Stimulated activated CD8-positive, alpha-beta memory T cell treated with anti-CD3 and anti-CD28 coated beads, Interleukin-15, amount 100 ng/mL, for 48 hours (primary cell): ENCODE data around the gene CIDEA.

Experiments used
- DNase-seq, 2 donors: peaks; one replicate each; pipeline ENCODE4 v3.0.0-alpha.2; 2020; ENCODE audit warnings: low read depth in 2 of 2

The CIDEA gene

DNA sequence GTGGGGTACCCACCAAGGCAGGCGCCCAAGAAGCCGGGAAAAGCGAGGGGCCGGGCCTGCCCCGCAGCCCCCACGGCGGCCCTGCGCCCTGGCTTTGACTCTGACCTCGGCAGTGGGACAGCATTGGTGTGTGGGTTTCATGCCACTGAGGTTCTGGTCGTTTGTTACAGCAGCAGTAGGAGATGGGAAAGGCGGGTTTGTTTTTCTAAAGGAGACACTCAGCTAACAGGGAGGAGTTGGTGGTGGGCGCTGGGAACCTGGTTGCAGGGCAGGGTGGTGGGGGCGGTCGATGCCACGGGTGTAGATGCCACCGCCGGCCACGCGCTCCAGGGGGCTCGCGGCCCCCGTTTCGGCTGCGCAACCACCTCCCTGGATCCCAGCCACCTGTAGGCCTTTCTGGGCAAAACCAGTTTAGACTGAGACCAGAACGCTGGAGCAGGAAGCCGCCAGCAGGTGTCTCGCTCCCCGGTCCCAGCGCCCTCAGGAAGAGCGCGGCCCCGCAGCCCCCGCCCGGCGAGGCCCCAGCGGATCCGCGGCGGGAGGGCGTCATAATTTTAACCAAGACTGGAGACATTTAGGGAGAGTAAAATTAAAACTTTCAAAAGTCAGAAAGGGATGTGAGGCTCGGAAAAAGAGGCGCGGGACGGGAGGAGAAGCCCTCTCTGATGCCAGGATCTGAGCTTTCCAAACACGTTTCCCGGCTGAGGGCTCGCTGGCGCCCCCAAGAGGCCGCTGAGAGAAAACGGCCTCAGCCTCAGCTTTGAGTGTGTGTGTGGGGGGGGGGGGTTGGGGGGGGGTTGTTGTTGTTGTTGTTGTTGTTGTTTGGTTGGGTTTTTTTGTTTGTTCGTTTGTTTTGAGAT lies 17.4 kb downstream of the CIDEA start:
- peak; percentile 16 to 30 for DNase-seq

DNA sequence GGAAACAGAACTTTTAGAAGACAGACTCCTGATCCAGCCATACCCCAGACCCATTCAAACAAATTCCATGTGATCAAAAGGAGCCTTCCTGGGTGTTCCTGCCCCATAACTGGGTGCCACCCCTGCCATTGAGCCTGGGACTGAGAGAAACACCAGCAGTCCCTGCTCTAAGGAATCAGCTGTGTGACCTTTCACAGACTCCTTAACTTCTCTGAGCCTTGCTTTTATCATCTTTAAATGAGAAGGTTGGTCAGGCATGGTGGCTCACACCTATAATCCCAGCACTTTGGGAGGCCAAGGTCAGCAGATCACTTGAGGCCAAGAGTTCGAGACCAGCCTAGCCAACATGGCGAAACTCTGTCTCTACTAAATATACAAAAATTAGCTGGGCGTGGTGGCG lies 20.6 kb downstream of the CIDEA start:
- no peak for DNase-seq

DNA sequence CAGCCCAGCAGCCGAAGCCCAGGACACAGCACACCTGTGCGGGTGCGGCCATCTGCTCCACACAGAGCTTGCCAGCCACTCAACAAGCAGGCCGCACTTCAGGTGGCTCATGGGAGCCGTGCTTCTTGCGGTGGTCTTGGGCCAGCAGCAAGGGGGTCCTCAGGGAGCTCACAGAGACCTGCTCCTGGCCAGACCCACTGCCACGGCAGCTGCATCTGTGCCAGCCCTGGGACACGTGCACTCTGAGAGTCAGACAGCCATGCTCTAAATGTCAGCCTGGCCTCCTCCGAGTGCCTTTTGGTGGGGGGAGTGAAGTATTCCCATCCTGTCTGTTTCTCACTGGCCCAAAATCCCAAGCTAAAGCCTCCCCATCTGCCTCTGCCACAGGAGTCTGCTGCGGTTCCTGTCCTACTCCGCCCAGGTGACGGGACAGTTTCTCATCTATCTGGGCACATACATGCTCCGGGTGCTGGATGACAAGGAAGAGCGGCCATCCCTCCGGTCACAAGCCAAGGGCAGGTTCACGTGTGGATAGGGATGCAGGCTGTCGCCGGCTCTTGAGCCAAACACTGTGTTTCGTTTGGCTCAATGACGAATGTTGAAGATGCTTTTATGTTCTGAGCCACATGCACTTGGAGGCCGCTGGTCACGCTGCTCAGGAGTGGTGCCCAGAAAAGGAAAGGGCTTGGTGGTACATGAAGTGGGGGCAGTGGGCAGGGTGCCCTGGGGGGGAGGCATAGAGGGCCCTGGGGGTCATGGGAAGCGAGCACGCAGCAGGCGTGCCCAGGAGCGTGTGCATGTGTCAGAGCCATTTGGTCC lies 22.8 kb downstream of the CIDEA start:
- no peak for DNase-seq

DNA sequence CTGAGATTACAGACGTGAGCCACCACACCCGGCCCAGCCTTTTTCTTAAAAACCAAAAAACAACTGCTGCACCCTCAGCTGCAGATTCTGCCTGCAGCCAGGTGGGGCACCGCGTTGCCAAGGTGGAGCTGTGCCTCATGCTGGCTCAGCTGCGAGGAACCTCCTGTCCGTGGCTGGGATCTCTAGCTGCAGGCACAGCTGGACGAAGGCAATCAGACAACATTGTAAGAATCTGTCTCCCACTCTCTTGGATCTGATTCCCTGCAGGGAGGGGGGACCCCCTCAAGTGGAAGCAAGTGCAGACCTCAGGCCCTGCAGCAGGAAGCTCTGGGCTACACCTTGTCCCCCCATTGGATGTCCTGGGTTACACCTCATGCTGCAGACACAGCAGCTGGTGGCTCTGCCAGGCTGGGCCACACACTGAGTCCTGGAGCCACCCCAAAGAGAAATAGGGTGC lies 24.1 kb downstream of the CIDEA start:
- DNase-seq = no peak

DNA sequence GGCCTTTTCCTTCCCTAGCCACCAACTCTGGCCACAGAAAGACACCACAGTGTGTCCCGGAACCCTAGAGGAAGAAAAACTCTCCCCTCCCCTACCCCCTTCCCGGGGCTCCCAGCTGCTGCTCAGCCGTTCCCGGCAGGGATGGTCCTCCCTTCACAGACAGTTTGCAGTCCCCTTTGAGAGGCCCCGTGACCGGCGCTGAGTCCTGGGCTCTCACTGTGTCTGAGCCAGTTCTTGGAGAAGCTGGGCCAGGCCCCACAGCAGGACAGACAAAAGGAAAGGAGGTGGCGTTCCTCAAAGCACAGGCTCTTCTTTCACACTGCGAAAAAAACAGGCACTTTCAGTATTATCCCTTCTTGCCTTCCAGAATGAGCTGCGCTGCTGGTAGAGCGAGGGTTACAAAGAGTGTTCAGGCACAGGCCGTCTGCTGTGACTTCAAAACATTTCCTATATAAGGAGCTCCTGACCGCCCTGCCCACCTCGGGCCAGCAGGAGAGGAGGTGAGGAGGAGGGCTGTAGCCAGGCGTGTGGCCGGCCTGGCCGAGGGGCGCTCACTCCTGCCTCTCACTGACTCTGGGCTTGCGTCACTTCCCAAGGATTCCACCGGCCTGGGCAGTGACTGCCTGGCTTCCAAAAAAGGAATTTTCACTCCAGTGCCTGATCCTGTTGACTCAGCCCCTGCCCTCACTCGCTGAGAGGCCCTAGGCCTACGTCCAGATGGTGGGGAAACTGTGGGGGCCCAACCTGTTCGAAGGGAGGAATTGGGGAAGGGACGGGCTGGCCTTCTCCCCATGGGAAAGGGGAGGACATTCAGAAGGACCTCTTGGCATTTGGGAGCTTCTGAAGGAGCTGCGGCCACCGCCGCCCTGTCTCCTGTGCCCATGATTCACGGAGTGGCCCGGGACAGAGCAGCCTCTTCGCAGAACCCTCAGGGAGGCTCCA lies 24.9 kb downstream of the CIDEA start:
- no peak for DNase-seq

DNA sequence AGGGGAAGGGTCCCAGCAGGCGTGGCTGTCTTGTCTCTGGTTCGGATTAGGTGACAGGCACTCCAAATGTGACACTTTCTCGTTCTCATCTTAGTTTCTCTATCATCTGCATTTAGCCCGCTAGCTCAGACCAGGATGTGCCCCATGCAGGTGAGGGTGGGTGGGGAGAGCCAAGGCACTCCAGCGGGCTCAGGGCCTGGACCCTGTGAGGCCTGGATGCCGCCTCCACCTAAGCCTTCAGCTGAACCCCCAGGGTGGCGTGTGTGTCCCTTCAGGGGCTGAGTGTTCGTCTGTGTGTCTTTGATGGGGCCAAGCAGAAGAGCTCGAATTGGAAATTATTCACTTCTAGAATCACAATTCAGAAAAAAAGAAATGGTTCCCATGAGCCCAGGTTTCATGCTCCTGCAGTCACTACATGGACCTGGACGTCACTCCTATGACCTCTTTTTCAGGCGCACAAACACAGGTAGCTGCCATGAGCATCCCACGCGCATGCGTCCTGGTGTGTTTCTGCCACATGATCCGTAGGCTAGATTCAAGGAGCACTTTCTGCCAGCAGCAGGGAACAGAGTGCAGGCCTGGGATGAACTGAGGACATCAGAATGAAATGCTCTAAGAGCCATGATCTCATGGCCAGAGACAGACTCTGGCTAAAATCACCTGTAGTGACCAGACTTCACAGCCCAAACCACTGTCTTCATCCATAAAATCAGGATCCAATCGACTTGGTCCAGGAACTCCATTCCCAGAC lies 25.8 kb downstream of the CIDEA start:
- DNase-seq = no peak

DNA sequence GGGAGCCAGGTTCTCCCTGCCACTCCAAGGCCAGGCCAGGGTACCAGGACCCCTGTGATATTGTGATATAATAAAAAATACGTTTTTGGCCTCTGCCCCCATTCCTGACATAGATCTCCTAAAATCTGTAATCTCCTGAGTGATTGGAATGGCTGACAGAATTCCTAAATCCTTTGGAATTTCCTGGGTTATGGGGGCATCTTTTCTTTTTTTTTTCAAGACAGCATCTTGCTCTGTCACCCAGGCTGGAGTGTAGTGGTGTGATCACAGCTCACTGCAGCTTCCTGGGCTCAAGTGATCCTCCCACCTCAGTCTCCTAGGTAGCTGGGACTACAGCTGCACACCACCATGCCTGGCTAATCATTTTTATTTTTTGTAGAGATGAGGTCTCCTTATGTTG lies 27.7 kb downstream of the CIDEA start:
- DNase-seq = no peak

DNA sequence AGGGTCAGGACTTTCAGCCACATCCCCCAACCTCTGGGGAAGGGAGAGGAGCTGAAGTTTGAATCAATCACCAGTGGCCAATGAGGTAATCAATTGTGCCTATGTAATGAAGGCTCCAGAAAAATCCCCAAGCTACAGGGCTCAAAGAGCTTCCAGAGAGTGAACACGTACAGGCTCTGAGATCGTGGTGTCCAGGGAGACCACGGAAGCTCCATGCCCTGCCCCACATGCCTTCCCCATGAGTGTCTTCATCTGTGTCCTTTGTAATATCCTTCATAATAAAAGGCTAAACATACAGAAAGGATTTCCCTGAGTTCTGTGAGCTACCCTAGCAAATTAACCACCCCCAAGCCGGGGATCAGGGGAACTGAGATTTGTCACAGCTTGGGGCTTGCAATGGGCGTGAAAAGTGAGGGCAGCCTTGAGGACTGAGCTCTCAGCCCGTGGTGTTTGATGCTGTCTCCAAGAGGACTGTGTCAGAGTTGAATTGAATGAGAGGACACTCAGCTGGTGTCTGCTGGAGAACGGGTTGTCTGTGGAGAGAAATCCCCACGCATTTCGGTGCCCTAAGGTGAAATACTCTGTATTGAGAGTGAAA lies 28.4 kb downstream of the CIDEA start:
- DNase-seq = no peak

DNA sequence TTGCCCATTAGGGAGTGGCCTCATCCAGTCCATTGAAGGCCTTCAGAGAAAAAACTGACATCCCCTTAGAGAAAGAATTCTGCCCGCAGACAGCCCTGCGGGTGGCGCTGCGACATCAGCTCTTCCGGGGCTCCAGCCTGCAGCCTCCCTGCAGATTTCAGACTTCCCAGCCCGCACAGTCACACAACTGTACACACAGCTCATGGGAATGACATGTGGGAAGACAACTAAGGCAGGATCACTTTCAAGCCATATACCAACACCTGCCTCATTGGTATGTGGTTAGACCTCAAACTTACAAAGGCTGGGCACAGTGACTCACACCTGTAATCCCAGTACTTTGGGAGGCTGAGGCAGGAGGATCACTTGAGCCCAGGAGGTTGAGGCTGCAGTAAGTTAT lies 29.1 kb downstream of the CIDEA start:
- DNase-seq = no peak

DNA sequence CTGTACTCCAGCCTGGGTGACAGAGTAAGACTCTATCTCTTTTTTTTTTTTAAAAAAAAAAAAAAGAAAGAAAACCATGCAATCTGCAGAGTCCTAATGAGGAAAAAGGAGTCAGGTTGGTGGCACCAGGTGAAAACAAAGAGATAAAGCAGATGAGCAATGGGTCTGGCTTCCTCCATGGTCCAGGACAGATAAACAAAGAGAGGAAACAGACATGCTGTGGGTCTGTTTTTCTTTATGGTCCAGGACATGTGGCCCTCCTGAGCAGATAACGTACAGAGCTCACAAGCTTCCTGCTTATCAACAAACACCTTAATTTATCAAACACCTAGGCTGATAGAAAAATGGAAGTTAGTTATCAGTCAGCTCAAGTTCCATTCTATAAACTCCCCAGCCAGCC lies 29.5 kb downstream of the CIDEA start:
- DNase-seq = no peak

DNA sequence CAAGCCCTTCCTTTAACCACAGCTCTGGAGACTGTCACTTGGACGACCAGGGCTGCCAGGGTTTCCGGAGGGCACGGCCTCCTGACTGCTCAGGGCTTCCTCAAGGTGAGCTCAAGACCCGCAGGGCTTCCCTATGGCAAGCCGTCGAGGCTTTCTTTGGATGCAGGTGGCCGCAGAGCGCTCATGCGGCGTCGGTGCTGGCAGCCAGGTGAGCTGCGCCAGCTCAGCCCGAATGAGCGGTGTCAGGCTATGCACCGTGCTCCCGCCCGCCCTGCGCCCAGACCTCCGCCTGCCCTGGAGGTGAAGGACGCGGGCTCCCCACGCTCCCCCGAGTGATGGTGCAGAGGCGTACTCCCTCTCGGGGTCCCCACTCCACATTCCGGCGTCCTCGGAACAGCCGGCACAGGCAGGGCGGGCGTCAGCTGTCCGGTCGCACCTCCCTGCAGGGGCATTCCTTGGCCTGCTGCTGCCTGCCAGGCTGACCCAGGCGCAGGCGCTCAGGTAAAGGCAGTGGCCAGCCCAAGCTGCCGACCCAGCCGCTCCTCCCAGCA lies 33.0 kb downstream of the CIDEA start:
- DNase-seq = no peak

DNA sequence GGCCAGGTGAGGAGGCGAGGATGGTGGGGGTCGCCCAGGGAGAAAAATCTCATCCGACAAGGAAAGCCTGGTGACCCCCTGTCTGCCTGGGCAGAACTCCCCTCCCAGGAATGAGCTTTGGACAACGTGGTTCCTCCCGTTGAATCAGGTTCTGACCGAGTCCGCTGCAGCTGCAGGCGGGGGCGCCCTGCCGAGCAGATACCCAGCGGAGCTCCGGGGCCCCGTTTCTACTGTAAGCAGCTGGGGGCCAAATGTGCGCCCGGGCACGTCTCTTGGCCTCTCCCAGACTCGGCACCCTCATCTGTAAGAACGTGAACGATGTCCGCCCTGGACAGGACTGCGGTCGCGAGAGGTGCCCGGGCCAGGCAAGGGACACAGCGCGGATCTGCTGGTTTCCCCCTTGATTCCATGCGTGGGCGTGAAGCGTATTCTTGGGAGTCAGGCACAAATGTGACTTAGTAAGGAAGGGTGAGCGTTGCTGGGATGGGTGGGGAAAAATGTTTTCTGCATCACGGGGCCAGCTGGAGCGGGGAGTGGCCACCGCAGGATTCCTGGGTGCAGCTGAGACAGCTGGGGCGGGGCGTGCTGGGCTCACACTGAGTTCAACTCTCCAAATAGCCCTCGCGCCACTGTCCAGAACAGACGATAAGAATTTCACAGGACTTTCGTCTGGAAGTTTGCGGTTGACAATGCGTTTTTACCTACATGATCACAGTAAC lies 33.7 kb downstream of the CIDEA start:
- DNase-seq = no peak

DNA sequence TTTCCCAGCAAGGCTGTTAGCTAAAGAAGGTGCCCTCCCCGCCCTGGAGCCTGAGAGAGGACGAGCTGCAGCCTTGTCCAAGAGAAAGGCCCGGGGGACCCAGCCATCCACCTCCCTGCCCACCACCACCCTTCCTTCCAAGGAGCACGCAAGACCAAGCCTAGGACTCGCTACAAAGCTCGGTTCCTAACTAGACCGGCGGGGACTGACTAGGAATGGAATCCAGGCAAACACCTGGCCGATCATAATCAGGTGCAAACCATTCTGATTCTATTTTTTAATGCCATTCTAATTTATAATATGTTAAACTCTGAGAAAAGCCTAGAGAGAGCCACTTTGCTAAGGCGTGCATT lies 34.2 kb downstream of the CIDEA start:
- no peak for DNase-seq

DNA sequence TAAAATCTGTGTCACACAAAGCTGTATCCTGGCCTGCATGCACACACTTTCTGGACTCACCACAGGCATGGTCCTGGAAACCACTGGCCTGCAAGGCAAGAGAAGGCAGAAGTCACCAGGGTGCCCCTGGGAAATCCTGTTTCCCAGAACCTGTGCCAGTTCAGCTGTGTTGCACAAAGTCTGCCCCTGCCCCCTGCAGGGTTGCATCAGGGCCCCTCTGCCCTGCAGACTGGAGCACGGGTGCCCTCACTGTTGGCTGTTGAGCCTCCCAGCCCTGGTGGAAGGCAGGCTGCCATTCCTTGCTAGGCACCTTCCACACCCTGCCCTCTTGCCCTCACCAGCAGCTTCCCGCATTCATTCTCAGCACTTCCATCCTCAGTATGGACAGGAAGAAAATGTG lies 35.9 kb downstream of the CIDEA start:
- no peak for DNase-seq

DNA sequence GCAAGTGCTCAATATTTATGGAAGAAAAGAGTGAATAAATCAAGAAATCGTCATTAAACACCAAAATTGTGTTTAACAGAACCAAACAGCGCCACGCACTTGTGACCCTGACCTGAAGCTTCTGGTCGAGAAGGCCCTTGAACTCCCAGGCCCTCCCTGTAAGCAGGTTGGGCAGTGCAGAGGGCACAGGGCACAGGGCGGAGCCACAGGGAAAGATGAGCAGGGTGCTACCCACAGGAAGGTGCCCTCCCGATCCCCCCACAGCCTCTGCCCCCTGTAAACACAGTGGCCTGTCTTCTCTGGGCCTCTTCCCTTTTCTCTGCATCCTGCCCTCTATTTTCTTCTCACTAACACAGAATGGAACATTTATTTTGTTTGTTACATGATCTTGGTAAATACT lies 37.0 kb downstream of the CIDEA start:
- DNase-seq = no peak

DNA sequence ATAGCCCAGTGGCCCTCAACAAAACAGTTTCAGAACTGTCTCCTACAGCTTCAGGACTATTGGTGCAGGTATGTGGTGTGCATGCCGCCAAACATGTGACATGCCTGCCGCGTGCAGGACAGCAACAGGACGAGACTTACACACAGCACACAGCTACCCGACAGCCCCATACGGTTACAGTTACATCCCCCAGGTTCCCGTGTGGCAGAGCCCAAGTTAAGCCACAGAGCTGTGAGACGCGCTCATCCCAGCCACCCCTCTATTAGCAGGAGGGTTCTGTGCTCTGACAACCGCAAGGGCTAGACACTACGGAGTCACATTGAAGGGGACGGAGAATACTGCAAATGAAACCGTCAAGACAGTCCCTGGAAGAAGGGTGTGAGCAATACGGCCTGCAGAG lies 37.5 kb downstream of the CIDEA start:
- no peak for DNase-seq

DNA sequence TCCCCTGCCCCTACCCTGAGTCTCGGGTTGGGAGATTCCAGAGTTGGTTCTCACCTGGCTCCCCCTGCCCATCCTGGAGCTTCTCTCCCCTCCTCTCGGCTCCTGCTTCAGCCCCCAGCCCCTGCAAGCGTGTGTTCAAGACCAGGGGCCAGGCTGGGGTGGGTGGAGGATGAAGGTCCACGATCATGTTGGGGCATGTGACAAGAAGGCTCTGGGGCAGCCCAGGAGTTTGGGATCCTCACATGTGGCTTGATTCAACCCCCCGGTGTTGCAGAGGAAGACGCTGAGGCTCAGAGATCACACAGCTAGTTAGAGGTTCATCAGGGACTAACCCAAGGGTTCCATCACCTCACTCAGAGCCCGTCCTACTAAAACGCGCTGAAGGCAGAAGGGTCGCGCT lies 39.7 kb downstream of the CIDEA start:
- no peak for DNase-seq

DNA sequence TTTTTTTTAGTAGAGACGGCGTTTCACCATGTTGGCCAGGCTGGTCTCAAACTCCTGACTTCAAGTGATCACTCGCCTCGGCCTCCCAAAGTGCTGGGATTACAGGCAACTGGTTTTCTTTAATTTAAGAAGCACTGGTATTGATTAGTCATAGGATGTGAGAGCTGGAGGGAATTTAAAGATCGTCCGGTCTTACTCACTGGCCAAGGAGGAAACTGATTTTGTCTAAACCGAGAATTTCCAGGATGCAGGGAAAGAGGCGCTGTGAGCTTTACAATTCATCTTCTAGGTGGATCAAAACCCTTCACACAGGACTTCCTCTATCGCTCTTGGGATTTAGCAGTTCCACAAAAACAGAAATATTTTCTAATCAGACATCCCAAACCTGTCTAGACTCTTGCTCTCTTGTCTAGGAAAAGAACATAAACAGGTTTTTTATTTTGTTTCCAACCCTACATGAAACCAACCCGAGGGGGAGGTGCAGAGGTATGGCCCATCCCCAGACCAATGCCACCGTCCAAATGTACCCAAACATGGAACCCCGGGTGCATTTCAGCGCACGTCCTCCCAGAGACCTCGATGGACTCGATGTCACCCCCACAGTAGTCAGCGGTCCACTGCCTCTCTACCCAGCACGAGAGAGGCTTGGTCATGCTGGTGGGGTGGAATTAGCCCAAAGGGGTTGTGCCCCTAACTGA lies 41.4 kb downstream of the CIDEA start:
- no peak for DNase-seq

DNA sequence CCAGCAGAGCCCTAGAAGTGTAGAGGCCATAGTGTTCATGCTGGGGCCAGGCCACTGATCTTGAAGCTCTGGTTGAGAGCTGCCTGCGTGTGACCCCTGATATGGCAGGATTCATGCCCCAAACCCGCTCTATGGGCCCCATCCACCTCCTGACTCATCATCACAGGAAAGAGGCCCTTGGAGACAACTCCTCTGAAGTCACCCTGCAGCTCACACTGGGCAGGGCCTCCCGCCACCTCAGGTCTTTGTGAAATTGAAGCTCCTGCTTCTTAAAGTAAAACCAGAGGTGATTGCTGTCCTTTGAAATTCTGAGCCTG lies 41.9 kb downstream of the CIDEA start:
- DNase-seq = no peak
